ENCODE measurements around the gene WDR6. TPM values are rescaled to one million over a fixed set of nuclear protein-coding genes. Genes with fewer than 3 reads are reported as not detected.

The WDR6 gene
- total and polyA plus RNA-seq, 2 donors, result 53.9 to 209 TPM

DNA sequence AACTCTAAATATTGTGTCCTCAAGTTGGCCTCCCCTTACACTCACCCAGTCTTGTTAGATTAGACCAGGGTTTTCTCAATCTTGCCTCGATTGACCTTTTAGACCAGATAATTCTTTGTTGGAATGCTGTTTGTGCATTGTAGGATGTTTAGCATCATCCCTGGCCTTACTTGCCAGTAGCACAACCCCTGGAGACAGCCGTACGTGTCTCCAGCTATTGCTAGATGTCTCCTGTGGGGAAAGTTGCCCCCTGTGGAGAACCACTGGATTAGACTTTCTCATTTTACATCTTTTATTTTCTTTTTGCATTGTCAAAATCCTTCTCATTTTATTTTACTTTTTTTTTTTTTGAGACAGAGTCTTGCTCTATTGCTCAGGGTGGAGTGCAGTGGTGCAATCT is 2.2 kb downstream of the WDR6 start:
- no peak for DNase-seq (ENCODE audit: low read depth in 6 of 9, low spot score in 9 of 9)
- 97% methylated on average over 3 of the region's 3 CpGs for WGBS
- Histone ChIP-seq H3K4me1 (ENCODE audit: control insufficient read depth in 2 of 2, insufficient read depth in 2 of 2, low read length in 2 of 2) (peaks cover 3 to 19% of the 10 kb centered on the region in 2 donors), H3K4me3 (ENCODE audit: low read length in 2 of 2) (no peak overlapping the region), H3K36me3 (ENCODE audit: control insufficient read depth in 2 of 2, insufficient read depth in 2 of 2, low read length in 1 of 2) (peaks cover 32 to 35% of the 10 kb centered on the region in 2 donors), H3K9me3 (ENCODE audit: control insufficient read depth in 2 of 2, insufficient read depth in 1 of 2, low read length in 1 of 2) (peaks cover 0 to 4% of the 10 kb centered on the region in 2 donors), H3K27me3 (ENCODE audit: control insufficient read depth in 2 of 2, insufficient read depth in 1 of 2, low read length in 1 of 2) (no peaks in the 10 kb centered on the region), H3K27ac (ENCODE audit: low read depth in 1 of 2, low read length in 1 of 2) (no peak overlapping the region)

DNA sequence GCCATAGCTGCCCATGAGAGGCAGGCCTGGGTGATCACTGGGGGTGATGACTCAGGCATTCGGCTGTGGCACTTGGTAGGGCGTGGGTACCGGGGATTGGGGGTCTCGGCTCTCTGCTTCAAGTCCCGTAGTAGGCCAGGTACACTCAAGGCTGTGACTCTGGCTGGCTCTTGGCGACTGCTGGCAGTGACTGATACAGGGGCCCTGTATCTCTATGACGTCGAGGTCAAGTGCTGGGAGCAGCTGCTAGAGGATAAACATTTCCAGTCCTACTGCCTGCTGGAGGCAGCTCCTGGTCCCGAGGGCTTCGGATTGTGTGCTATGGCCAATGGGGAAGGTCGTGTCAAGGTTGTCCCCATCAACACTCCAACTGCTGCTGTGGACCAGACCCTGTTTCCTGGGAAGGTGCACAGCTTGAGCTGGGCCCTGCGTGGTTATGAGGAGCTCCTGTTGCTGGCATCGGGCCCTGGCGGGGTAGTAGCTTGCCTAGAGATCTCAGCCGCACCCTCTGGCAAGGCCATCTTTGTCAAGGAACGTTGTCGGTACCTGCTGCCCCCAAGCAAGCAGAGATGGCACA is 5.3 kb downstream of the WDR6 start:
- H3K36me3 ChIP-seq (ENCODE audit: control insufficient read depth in 2 of 2, insufficient read depth in 2 of 2, low read length in 1 of 2), result peaks cover 53 to 59% of the 10 kb centered on the region in 2 donors
- peaks cover 0 to under 1% of the 10 kb centered on the region in 2 donors for H3K9me3 ChIP-seq (ENCODE audit: control insufficient read depth in 2 of 2, insufficient read depth in 1 of 2, low read length in 1 of 2)
- no peak overlapping the region for H3K27ac ChIP-seq (ENCODE audit: low read depth in 1 of 2, low read length in 1 of 2)
- no peak for DNase-seq (ENCODE audit: low read depth in 6 of 9, low spot score in 9 of 9)
- H3K4me3 ChIP-seq (ENCODE audit: low read length in 2 of 2), result no peak overlapping the region
- H3K27me3 ChIP-seq (ENCODE audit: control insufficient read depth in 2 of 2, insufficient read depth in 1 of 2, low read length in 1 of 2), result peaks cover 0 to 4% of the 10 kb centered on the region in 2 donors
- 97% methylated on average over 17 of the region's 17 CpGs for WGBS
- peaks cover 3 to 21% of the 10 kb centered on the region in 2 donors for H3K4me1 ChIP-seq (ENCODE audit: control insufficient read depth in 2 of 2, insufficient read depth in 2 of 2, low read length in 2 of 2)

DNA sequence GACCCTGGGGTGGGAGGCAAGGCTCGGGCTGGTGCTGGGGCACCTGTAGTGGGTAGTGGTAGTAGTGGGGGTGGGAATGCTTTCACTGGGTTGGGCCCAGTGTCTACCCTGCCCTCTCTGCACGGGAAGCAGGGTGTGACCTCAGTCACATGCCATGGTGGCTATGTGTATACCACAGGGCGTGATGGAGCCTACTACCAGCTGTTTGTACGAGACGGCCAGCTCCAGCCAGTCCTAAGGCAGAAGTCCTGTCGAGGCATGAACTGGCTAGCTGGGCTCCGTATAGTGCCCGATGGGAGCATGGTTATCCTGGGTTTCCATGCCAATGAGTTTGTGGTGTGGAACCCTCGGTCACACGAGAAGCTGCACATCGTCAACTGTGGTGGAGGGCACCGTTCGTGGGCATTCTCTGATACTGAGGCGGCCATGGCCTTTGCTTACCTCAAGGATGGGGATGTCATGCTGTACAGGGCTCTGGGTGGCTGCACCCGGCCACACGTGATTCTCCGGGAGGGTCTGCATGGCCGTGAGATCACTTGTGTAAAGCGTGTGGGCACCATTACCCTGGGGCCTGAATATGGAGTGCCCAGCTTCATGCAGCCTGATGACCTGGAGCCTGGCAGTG is 6.0 kb downstream of the WDR6 start:
- no peaks in the 10 kb centered on the region for H3K9me3 ChIP-seq (ENCODE audit: control insufficient read depth in 2 of 2, insufficient read depth in 1 of 2, low read length in 1 of 2)
- 93% methylated on average over 19 of the region's 19 CpGs for WGBS
- H3K27me3 ChIP-seq (ENCODE audit: control insufficient read depth in 2 of 2, insufficient read depth in 1 of 2, low read length in 1 of 2), result peaks cover 0 to 10% of the 10 kb centered on the region in 2 donors
- H3K4me3 ChIP-seq (ENCODE audit: low read length in 2 of 2), result no peak overlapping the region
- H3K4me1 ChIP-seq (ENCODE audit: control insufficient read depth in 2 of 2, insufficient read depth in 2 of 2, low read length in 2 of 2), result peaks cover 3 to 19% of the 10 kb centered on the region in 2 donors
- H3K36me3 ChIP-seq (ENCODE audit: control insufficient read depth in 2 of 2, insufficient read depth in 2 of 2, low read length in 1 of 2), result peaks cover 53 to 59% of the 10 kb centered on the region in 2 donors
- no peak overlapping the region for H3K27ac ChIP-seq (ENCODE audit: low read depth in 1 of 2, low read length in 1 of 2)
- no peak for DNase-seq (ENCODE audit: low read depth in 6 of 9, low spot score in 9 of 9)

DNA sequence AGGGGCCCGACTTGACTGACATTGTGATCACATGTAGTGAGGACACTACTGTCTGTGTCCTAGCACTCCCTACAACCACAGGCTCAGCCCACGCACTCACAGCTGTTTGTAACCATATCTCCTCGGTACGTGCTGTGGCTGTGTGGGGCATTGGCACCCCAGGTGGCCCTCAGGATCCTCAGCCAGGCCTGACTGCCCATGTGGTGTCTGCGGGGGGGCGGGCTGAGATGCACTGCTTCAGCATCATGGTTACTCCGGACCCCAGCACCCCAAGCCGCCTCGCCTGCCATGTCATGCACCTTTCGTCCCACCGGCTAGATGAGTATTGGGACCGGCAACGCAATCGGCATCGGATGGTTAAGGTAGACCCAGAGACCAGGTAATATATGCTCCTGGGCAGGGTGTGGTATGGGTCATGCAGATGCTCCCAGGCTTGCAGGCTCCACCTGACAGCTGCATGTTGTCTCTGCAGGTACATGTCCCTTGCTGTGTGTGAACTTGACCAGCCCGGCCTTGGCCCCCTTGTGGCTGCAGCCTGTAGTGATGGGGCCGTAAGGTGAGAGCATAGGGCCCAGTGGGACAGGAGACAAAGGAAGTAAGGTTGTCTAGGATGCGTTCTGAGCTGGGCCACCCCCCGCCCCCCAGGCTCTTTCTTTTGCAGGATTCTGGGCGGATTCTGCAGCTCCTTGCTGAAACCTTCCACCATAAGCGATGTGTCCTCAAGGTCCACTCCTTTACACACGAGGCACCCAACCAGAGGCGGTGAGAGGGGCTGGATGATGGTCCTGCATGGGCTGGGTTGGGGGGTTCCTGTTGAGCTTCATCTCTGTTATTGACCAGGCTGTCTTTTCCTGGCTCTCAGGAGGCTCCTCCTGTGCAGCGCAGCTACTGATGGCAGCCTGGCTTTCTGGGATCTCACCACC is 6.8 kb downstream of the WDR6 start:
- WGBS, result 94% methylated on average over 24 of the region's 24 CpGs
- Histone ChIP-seq H3K4me1 (ENCODE audit: control insufficient read depth in 2 of 2, insufficient read depth in 2 of 2, low read length in 2 of 2) (peaks cover 0 to 17% of the 10 kb centered on the region in 2 donors), H3K27me3 (ENCODE audit: control insufficient read depth in 2 of 2, insufficient read depth in 1 of 2, low read length in 1 of 2) (peaks cover 0 to 10% of the 10 kb centered on the region in 2 donors), H3K9me3 (ENCODE audit: control insufficient read depth in 2 of 2, insufficient read depth in 1 of 2, low read length in 1 of 2) (no peaks in the 10 kb centered on the region), H3K4me3 (ENCODE audit: low read length in 2 of 2) (no peak overlapping the region), H3K36me3 (ENCODE audit: control insufficient read depth in 2 of 2, insufficient read depth in 2 of 2, low read length in 1 of 2) (peaks cover 53 to 56% of the 10 kb centered on the region in 2 donors), H3K27ac (ENCODE audit: low read depth in 1 of 2, low read length in 1 of 2) (no peak overlapping the region)
- DNase-seq (ENCODE audit: low read depth in 6 of 9, low spot score in 9 of 9), result peak in 1 of 9 donors; percentile 18

DNA sequence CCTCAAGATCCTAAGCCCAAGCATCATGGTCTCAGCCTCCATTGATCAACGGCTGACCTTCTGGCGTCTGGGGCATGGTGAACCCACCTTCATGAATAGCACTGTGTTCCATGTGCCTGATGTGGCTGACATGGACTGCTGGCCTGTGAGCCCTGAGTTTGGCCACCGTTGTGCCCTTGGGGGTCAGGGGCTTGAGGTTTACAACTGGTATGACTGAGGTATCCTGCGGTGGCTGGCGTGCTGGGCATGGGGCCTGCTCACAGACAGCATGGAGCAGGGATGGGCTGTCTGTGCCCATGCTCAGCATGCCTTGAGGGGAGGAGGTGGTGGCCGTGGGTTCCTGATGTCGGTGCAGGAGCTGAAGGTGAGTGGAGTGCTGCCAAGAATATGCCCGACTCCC is 7.9 kb downstream of the WDR6 start:
- Histone ChIP-seq H3K9me3 (ENCODE audit: control insufficient read depth in 2 of 2, insufficient read depth in 1 of 2, low read length in 1 of 2) (no peaks in the 10 kb centered on the region), H3K4me3 (ENCODE audit: low read length in 2 of 2) (no peak overlapping the region), H3K27ac (ENCODE audit: low read depth in 1 of 2, low read length in 1 of 2) (no peak overlapping the region), H3K27me3 (ENCODE audit: control insufficient read depth in 2 of 2, insufficient read depth in 1 of 2, low read length in 1 of 2) (peaks cover 0 to 10% of the 10 kb centered on the region in 2 donors), H3K4me1 (ENCODE audit: control insufficient read depth in 2 of 2, insufficient read depth in 2 of 2, low read length in 2 of 2) (peaks cover 5 to 27% of the 10 kb centered on the region in 2 donors), H3K36me3 (ENCODE audit: control insufficient read depth in 2 of 2, insufficient read depth in 2 of 2, low read length in 1 of 2) (peaks cover 50 to 56% of the 10 kb centered on the region in 2 donors)
- no peak for DNase-seq (ENCODE audit: low read depth in 6 of 9, low spot score in 9 of 9)
- WGBS, result 98% methylated on average over 8 of the region's 8 CpGs

DNA sequence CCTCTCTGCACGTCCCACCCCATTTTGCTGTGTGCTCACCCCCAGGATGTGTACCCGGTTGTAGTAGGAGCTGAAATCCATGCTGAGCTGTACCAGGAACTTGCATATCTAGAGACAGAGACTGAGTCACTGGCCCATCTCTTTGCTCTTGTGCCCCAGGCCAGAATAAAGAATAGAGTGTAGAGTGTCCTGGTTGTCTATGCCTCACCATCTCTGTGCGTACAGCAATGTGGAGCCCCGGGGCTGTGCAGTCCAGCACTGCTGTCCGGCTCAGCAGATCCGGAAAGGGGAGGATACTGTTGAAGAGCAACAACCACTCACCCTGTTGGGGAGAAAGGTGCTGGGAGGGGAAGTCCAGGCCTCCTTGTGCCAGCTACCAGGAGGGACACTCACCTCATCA is 8.6 kb downstream of the WDR6 start:
- no peak overlapping the region for H3K27ac ChIP-seq (ENCODE audit: low read depth in 1 of 2, low read length in 1 of 2)
- H3K4me1 ChIP-seq (ENCODE audit: control insufficient read depth in 2 of 2, insufficient read depth in 2 of 2, low read length in 2 of 2), result peaks cover 5 to 33% of the 10 kb centered on the region in 2 donors
- H3K9me3 ChIP-seq (ENCODE audit: control insufficient read depth in 2 of 2, insufficient read depth in 1 of 2, low read length in 1 of 2), result no peaks in the 10 kb centered on the region
- H3K4me3 ChIP-seq (ENCODE audit: low read length in 2 of 2), result no peak overlapping the region
- no peak for DNase-seq (ENCODE audit: low read depth in 6 of 9, low spot score in 9 of 9)
- H3K36me3 ChIP-seq (ENCODE audit: control insufficient read depth in 2 of 2, insufficient read depth in 2 of 2, low read length in 1 of 2), result peaks cover 50 to 56% of the 10 kb centered on the region in 2 donors
- whole genome bisulfite sequencing, result 96% methylated on average over 6 of the region's 6 CpGs
- peaks cover 0 to 10% of the 10 kb centered on the region in 2 donors for H3K27me3 ChIP-seq (ENCODE audit: control insufficient read depth in 2 of 2, insufficient read depth in 1 of 2, low read length in 1 of 2)

DNA sequence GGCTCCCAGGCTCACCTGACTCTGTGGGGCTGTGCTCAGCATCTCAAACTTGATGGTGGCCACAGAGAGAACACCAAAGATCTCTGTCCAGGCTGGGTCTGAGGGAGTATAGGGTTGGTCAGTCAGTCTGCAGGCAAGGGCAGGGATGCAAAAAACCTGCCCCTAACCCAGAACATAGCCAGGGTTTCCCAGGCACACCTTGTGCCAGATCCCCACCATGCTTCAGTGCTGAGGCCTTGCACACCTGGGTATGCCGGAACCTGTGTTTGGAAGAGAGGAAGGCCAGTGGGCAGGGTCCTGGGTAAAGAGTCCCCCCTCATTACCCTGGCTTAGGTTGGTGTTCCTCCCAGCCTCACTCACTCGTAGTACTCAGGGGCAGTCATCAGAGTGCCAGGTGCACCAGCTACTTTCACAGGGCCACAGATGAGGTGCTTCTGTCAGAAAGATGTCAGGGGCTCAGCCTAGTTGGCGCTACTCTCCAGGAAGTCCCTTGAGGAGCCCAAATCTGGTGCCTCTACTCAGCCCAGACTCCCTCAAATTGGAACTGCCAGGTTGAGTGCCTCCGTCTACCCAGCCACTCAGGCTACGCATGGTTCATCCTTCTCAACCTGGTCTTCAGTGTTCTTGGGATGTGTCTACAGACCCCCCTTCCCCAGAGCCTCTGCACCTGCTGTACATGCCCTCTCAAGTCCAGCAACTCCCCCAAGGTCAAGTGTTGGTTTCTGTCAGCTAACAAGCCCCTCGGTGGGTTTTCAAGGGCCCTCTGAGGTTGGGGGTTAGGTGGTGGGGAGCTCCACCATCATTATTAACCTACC is 9.4 kb downstream of the WDR6 start:
- H3K36me3 ChIP-seq (ENCODE audit: control insufficient read depth in 2 of 2, insufficient read depth in 2 of 2, low read length in 1 of 2), result peaks cover 48 to 52% of the 10 kb centered on the region in 2 donors
- H3K9me3 ChIP-seq (ENCODE audit: control insufficient read depth in 2 of 2, insufficient read depth in 1 of 2, low read length in 1 of 2), result no peaks in the 10 kb centered on the region
- H3K4me3 ChIP-seq (ENCODE audit: low read length in 2 of 2), result no peak overlapping the region
- peaks cover 5 to 33% of the 10 kb centered on the region in 2 donors for H3K4me1 ChIP-seq (ENCODE audit: control insufficient read depth in 2 of 2, insufficient read depth in 2 of 2, low read length in 2 of 2)
- no peak for DNase-seq (ENCODE audit: low read depth in 6 of 9, low spot score in 9 of 9)
- no peak overlapping the region for H3K27ac ChIP-seq (ENCODE audit: low read depth in 1 of 2, low read length in 1 of 2)
- peaks cover 0 to 10% of the 10 kb centered on the region in 2 donors for H3K27me3 ChIP-seq (ENCODE audit: control insufficient read depth in 2 of 2, insufficient read depth in 1 of 2, low read length in 1 of 2)
- 97% methylated on average over 6 of the region's 6 CpGs for WGBS

DNA sequence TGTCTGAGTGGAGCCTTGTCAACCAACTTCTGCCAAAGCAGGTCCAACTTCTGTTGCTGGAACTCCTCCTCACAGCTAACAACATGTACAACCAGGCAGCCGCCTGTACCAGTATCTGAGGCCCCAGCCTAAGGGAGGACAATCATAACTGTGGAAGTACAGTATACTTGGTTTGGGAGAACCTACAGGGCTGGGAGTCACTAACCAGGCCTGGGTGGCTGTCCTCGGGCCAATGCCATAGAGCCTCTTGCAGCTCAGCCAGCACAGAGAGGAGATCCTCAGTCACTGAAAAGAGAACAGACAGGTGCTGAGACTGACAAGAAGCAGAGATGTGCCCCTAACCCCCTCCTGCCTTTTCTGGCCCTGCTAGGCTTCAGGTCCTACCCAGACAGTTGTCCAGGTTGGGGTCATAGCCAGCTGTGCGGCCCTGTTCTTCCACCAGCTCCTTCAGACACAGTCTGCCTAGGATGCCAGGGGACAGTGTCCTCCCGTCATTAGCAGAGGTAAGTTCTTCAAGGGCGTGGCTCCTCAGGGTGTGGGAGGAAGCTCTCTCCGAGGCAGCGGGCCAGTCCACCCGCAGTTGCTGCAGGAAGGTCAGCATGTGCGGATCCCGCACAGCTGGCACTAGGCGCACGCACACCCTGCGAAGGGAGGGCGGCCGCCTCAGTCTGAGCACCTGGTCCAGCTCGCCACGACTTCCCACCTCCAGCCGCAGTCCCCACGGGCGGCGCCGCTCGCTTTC is 10.2 kb downstream of the WDR6 start:
- no peak for DNase-seq (ENCODE audit: low read depth in 6 of 9, low spot score in 9 of 9)
- Histone ChIP-seq H3K4me1 (ENCODE audit: control insufficient read depth in 2 of 2, insufficient read depth in 2 of 2, low read length in 2 of 2) (peaks cover 5 to 35% of the 10 kb centered on the region in 2 donors), H3K9me3 (ENCODE audit: control insufficient read depth in 2 of 2, insufficient read depth in 1 of 2, low read length in 1 of 2) (peaks cover 0 to 5% of the 10 kb centered on the region in 2 donors), H3K36me3 (ENCODE audit: control insufficient read depth in 2 of 2, insufficient read depth in 2 of 2, low read length in 1 of 2) (peaks cover 40 to 44% of the 10 kb centered on the region in 2 donors), H3K27me3 (ENCODE audit: control insufficient read depth in 2 of 2, insufficient read depth in 1 of 2, low read length in 1 of 2) (peaks cover 0 to 10% of the 10 kb centered on the region in 2 donors), H3K4me3 (ENCODE audit: low read length in 2 of 2) (peak overlapping the region; percentile 56 to 78), H3K27ac (ENCODE audit: low read depth in 1 of 2, low read length in 1 of 2) (no peak overlapping the region)
- 13% methylated on average over 23 of the region's 23 CpGs for WGBS

Data from thymus (tissue), 11 donors.